Upper lobe of left lung (tissue), 6 donors: ENCODE results near the gene EML2. TPM values are rescaled to one million over a fixed set of nuclear protein-coding genes. Genes with fewer than 3 reads are reported as not detected.

Experiments
- ATAC-seq, 2 donors: fragments of 200-7000 bp; cut with Tn5 transposase; one replicate each; pipeline ENCODE4 v1.9.1; 2022; ENCODE audit warnings: mild to moderate bottlenecking in 2 of 2, moderate library complexity in 2 of 2; ENCODE audit not compliant: low FRiP score in 2 of 2
- DNase-seq, 2 donors: peaks; one replicate each; pipeline ENCODE4 v3.0.0-alpha.2; 2019 to 2020
- H3K27ac ChIP-seq, 4 donors: fragments of 200-600 bp; sonication (generic); one replicate each; pipeline ENCODE4 v1.5.1; 2016 to 2019
- H3K27me3 ChIP-seq, 4 donors: fragments of 200-600 bp; sonication (generic); one replicate each; pipeline ENCODE4 v1.5.1; 2017 to 2019
- H3K36me3 ChIP-seq, 4 donors: fragments of 200-600 bp; sonication (generic); one replicate each; pipeline ENCODE4 v1.5.1; 2016 to 2019
- H3K4me1 ChIP-seq, 4 donors: fragments of 200-600 bp; sonication (generic); one replicate each; pipeline ENCODE4 v1.5.1; 2018 to 2019
- H3K4me3 ChIP-seq, 4 donors: fragments of 200-600 bp; sonication (generic); one replicate each; pipeline ENCODE4 v1.5.1; 2017 to 2019; ENCODE audit warnings: mild to moderate bottlenecking in 2 of 4, moderate library complexity in 1 of 4
- H3K9me3 ChIP-seq, 4 donors: fragments of 200-600 bp; sonication (generic); one replicate each; pipeline ENCODE4 v1.5.1; 2018 to 2019
- CTCF ChIP-seq, 6 experiments: fragments of 450-650 bp in 4 of 6; fragments of 200-600 bp in 2 of 6; sonication (generic) in 2 of 6; IDR thresholded peaks; one replicate each; pipeline ENCODE4 v1.5.1; 2016 to 2019; ENCODE audit warnings: antibody characterized with exemption in 6 of 6
- EP300 ChIP-seq, 4 donors: sonication (generic); formaldehyde crosslinking; IDR thresholded peaks; one replicate each; pipeline ENCODE4 v1.5.1; 2017; ENCODE audit warnings: antibody characterized with exemption in 4 of 4, control low read depth in 2 of 4
- POLR2A ChIP-seq, 4 donors: fragments of 450-650 bp; IDR thresholded peaks; one replicate each; pipeline ENCODE4 v1.5.1; 2016 to 2017; ENCODE audit warnings: antibody characterized with exemption in 4 of 4, mild to moderate bottlenecking in 2 of 4
- POLR2AphosphoS5 ChIP-seq, 2 donors: sonication (generic); formaldehyde crosslinking; IDR thresholded peaks; one replicate each; pipeline ENCODE4 v1.5.1; 2017; ENCODE audit warnings: antibody characterized with exemption in 2 of 2
- WGBS, 2 donors: methylation state at CpG; one replicate each; pipeline ENCODE4 v1.1.5; 2017 to 2018; 5-methylcytosine and 5-hydroxymethylcytosine counted together
- total RNA-seq, 6 donors: library from RNA; depleted of rRNA in 4 of 6; stranded (reverse); fragments of >200 nt in 4 of 6; gene quantifications; one replicate each; pipeline versions ENCODE4 v1.1.0 to v1.2.1, GENCODE V29; 2016 to 2021
- donor health status: DM: no; HTN: no; CAD: no; lungs with moderate emphysema.
- donor health status: DM: no; HTN: yes; CAD: no; lungs with severe emphysema.

EML2 gene
- total RNA-seq, 6 donors from 2014 or later = 34.1 to 70.2 (median 48.2) TPM

- Histone ChIP-seq H3K27me3 (peaks cover 0 to 18% (median 8%) of the 10 kb centered on the region in 4 donors), H3K4me1 (peaks cover 26 to 31% (median 27%) of the 10 kb centered on the region in 4 donors), H3K27ac (peak overlapping the region; percentile 59 to 83 (median 68)), H3K36me3 (peaks cover 0 to 27% (median 15%) of the 10 kb centered on the region in 4 donors), H3K4me3 (peak overlapping the region in 3 of 4 donors; percentile 28 to 45 (median 36)), H3K9me3 (no peaks in the 10 kb centered on the region)
- WGBS, 2 donors = 3 to 7% methylated on average over 14 to 23 of the region's 51 CpGs
- peak; percentile 87 to 94 for ATAC-seq
- peak; percentile 95 to 98 for DNase-seq
- TF ChIP-seq CTCF (IDR thresholded peaks at IDR 0.05) (peak; percentile 98 to 99 (median 98)), EP300 (IDR thresholded peaks at IDR 0.05) (no peak), POLR2AphosphoS5 (IDR thresholded peaks at IDR 0.05) (peak in 1 of 2 donors; percentile 26), POLR2A (IDR thresholded peaks at IDR 0.05) (peak in 1 of 4 donors; percentile 51)
Observed at GRCh38 chr19:45681391-45682015, 42.3 kb upstream of the EML2 start.

- Histone ChIP-seq H3K4me1 (peaks cover 26 to 32% (median 28%) of the 10 kb centered on the region in 4 donors), H3K36me3 (no peaks in the 10 kb centered on the region), H3K27me3 (peaks cover 0 to 18% (median 8%) of the 10 kb centered on the region in 4 donors), H3K4me3 (peak overlapping the region in 3 of 4 donors; percentile 47 to 57 (median 50)), H3K27ac (peak overlapping the region in 3 of 4 donors; percentile 51 to 77 (median 59)), H3K9me3 (no peaks in the 10 kb centered on the region)
- 1 to 3% methylated on average over 29 to 47 of the region's 49 CpGs for WGBS, 2 donors
- ATAC-seq = peak; percentile 63 to 92
- peak; percentile 97 for DNase-seq
- TF ChIP-seq POLR2AphosphoS5 (IDR thresholded peaks at IDR 0.05) (no peak), CTCF (IDR thresholded peaks at IDR 0.05) (peak in 1 of 6 experiments; percentile 44), POLR2A (IDR thresholded peaks at IDR 0.05) (peak in 1 of 4 donors; percentile 11)
Observed at GRCh38 chr19:45677351-45678230, 38.4 kb upstream of the EML2 start.

- peak overlapping the region; percentile 27 to 77 (median 55) for H3K27ac ChIP-seq
- peaks cover 24 to 28% (median 26%) of the 10 kb centered on the region in 4 donors for H3K4me1 ChIP-seq
- WGBS, 2 donors = 6 to 20% methylated on average over 5 to 25 of the region's 28 CpGs
- ATAC-seq (peak; percentile 7 to 41), DNase-seq (peak in 1 of 2 donors; percentile 37)
- no peaks in the 10 kb centered on the region for H3K9me3 ChIP-seq
- peak overlapping the region in 3 of 4 donors; percentile 47 to 57 (median 50) for H3K4me3 ChIP-seq
- H3K36me3 ChIP-seq = no peaks in the 10 kb centered on the region
- peaks cover 0 to 18% (median 8%) of the 10 kb centered on the region in 4 donors for H3K27me3 ChIP-seq
- TF ChIP-seq EP300 (IDR thresholded peaks at IDR 0.05) (no peak), POLR2AphosphoS5 (IDR thresholded peaks at IDR 0.05) (no peak), CTCF (IDR thresholded peaks at IDR 0.05) (no peak), POLR2A (IDR thresholded peaks at IDR 0.05) (no peak)
Observed at GRCh38 chr19:45676851-45677263, 37.7 kb upstream of the EML2 start.

GRCh38 chr19:45674946-45675345 lies 35.7 kb upstream of the EML2 start:
- Histone ChIP-seq H3K27ac (no peak overlapping the region), H3K4me1 (peaks cover 15 to 33% (median 32%) of the 10 kb centered on the region in 4 donors), H3K9me3 (no peaks in the 10 kb centered on the region), H3K36me3 (no peaks in the 10 kb centered on the region), H3K4me3 (no peak overlapping the region), H3K27me3 (peaks cover 0 to 27% (median 13%) of the 10 kb centered on the region in 4 donors)
- no peak for ATAC-seq
- TF ChIP-seq CTCF (IDR thresholded peaks at IDR 0.05) = no peak
- no peak for TF ChIP-seq POLR2A (IDR thresholded peaks at IDR 0.05)
- TF ChIP-seq POLR2AphosphoS5 (IDR thresholded peaks at IDR 0.05) = no peak
- no peak for TF ChIP-seq EP300 (IDR thresholded peaks at IDR 0.05)
- DNase-seq = no peak
- WGBS, 2 donors = 71 to 75% methylated on average over 7 of the region's 7 CpGs
